ENCODE measurements around the gene ITIH1.
"Not testable (repeated sequence)": the region's sequence is repeated elsewhere in the genome, so short reads cannot be mapped to it uniquely, and the experiment has no call there.

GRCh38 chr3:52776486-52776885, 913 bp upstream of the ITIH1 start:
- TF ChIP-seq POLR2A, CTCF (IDR thresholded peaks at IDR 0.05): not testable (repeated sequence)

Data from body of pancreas (tissue), 4 donors.